Activated naive CD8-positive, alpha-beta T cell (primary cell): ENCODE results near the gene AGK.
A peak's percentile ranks its signal among the peaks of the same experiment; 100 is the strongest.

Source experiments
- H3K27ac Mint-ChIP-seq: one replicate; pipeline ENCODE4 v1.8.0; 2021; ENCODE audit warnings: mixed read lengths
- H3K27me3 Mint-ChIP-seq: one replicate; pipeline ENCODE4 v1.8.0; 2021; ENCODE audit warnings: mixed read lengths
- H3K36me3 Mint-ChIP-seq: one replicate; pipeline ENCODE4 v1.8.0; 2021; ENCODE audit warnings: mixed read lengths
- H3K4me1 Mint-ChIP-seq: one replicate; pipeline ENCODE4 v1.8.0; 2021; ENCODE audit warnings: low read depth, mixed read lengths
- H3K4me3 Mint-ChIP-seq: one replicate; pipeline ENCODE4 v1.8.0; 2021; ENCODE audit warnings: mild to moderate bottlenecking, mixed read lengths
- H3K9me3 Mint-ChIP-seq: one replicate; pipeline ENCODE4 v1.8.0; 2021; ENCODE audit warnings: low read depth, mixed read lengths

Gene AGK

GRCh38 chr7:141551094-141551781 lies at the start of gene AGK:
TSS of gene AGK (plus strand) at chr7:141551410. CDS start at chr7:141555467, 4,057 bp downstream.
- peaks cover 13% of the 10 kb centered on the region for H3K36me3 Mint-ChIP-seq
- no peaks in the 10 kb centered on the region for H3K27me3 Mint-ChIP-seq
- H3K27ac Mint-ChIP-seq = peak within 1 kb of the TSS; percentile 90
- peak within 1 kb of the TSS; percentile 94 for H3K4me3 Mint-ChIP-seq
- H3K4me1 Mint-ChIP-seq = peaks cover 44% of the 10 kb centered on the region
- no peaks in the 10 kb centered on the region for H3K9me3 Mint-ChIP-seq

GRCh38 chr7:141501451-141501850 lies 49.8 kb upstream of the AGK start:
- Mint-ChIP-seq H3K36me3 (no peaks in the 10 kb centered on the region), H3K9me3 (no peaks in the 10 kb centered on the region), H3K4me1 (no peaks in the 10 kb centered on the region), H3K27ac (no peak overlapping the region), H3K27me3 (peaks cover 11% of the 10 kb centered on the region), H3K4me3 (no peak overlapping the region)

GRCh38 chr7:141511316-141511675 lies 39.9 kb upstream of the AGK start:
- H3K36me3 Mint-ChIP-seq = peaks cover 3% of the 10 kb centered on the region
- peaks cover 5% of the 10 kb centered on the region for H3K9me3 Mint-ChIP-seq
- H3K4me3 Mint-ChIP-seq = peak overlapping the region; percentile 80
- H3K4me1 Mint-ChIP-seq = peaks cover 10% of the 10 kb centered on the region
- H3K27me3 Mint-ChIP-seq = peaks cover 41% of the 10 kb centered on the region
- H3K27ac Mint-ChIP-seq = no peak overlapping the region

- H3K4me1 Mint-ChIP-seq = peaks cover 10% of the 10 kb centered on the region
- peaks cover 5% of the 10 kb centered on the region for H3K9me3 Mint-ChIP-seq
- peaks cover 41% of the 10 kb centered on the region for H3K27me3 Mint-ChIP-seq
- H3K27ac Mint-ChIP-seq = no peak overlapping the region
- peaks cover 3% of the 10 kb centered on the region for H3K36me3 Mint-ChIP-seq
- H3K4me3 Mint-ChIP-seq = peak overlapping the region; percentile 80
Observed at GRCh38 chr7:141511676-141512396, 39.4 kb upstream of the AGK start.

- Mint-ChIP-seq H3K27me3 (peaks cover 41% of the 10 kb centered on the region), H3K27ac (no peak overlapping the region), H3K4me1 (peaks cover 10% of the 10 kb centered on the region), H3K36me3 (peaks cover 3% of the 10 kb centered on the region), H3K4me3 (peak overlapping the region; percentile 80), H3K9me3 (peaks cover 5% of the 10 kb centered on the region)
Observed at GRCh38 chr7:141512597-141512996, 38.6 kb upstream of the AGK start.

GRCh38 chr7:141513720-141514119 lies 37.5 kb upstream of the AGK start:
- Mint-ChIP-seq H3K36me3 (peaks cover 3% of the 10 kb centered on the region), H3K4me3 (no peak overlapping the region), H3K4me1 (peaks cover 10% of the 10 kb centered on the region), H3K27ac (no peak overlapping the region), H3K9me3 (peaks cover 5% of the 10 kb centered on the region), H3K27me3 (peaks cover 38% of the 10 kb centered on the region)

- H3K36me3 Mint-ChIP-seq = peaks cover 3% of the 10 kb centered on the region
- peaks cover 8% of the 10 kb centered on the region for H3K4me1 Mint-ChIP-seq
- H3K9me3 Mint-ChIP-seq = peaks cover 5% of the 10 kb centered on the region
- H3K4me3 Mint-ChIP-seq = no peak overlapping the region
- H3K27me3 Mint-ChIP-seq = peaks cover 29% of the 10 kb centered on the region
- H3K27ac Mint-ChIP-seq = no peak overlapping the region
Observed at GRCh38 chr7:141515941-141516340, 35.3 kb upstream of the AGK start.

- Mint-ChIP-seq H3K27ac (no peak overlapping the region), H3K27me3 (peaks cover 14% of the 10 kb centered on the region), H3K9me3 (no peaks in the 10 kb centered on the region), H3K4me1 (no peaks in the 10 kb centered on the region), H3K36me3 (no peaks in the 10 kb centered on the region), H3K4me3 (no peak overlapping the region)
Observed at GRCh38 chr7:141519623-141520022, 31.6 kb upstream of the AGK start.

GRCh38 chr7:141522657-141523342 lies 28.4 kb upstream of the AGK start:
- H3K9me3 Mint-ChIP-seq = no peaks in the 10 kb centered on the region
- H3K4me1 Mint-ChIP-seq = no peaks in the 10 kb centered on the region
- H3K27me3 Mint-ChIP-seq = peaks cover 17% of the 10 kb centered on the region
- no peaks in the 10 kb centered on the region for H3K36me3 Mint-ChIP-seq
- H3K4me3 Mint-ChIP-seq = no peak overlapping the region
- H3K27ac Mint-ChIP-seq = no peak overlapping the region

- H3K27me3 Mint-ChIP-seq = peaks cover 15% of the 10 kb centered on the region
- no peak overlapping the region for H3K27ac Mint-ChIP-seq
- H3K36me3 Mint-ChIP-seq = no peaks in the 10 kb centered on the region
- H3K9me3 Mint-ChIP-seq = no peaks in the 10 kb centered on the region
- H3K4me3 Mint-ChIP-seq = no peak overlapping the region
- no peaks in the 10 kb centered on the region for H3K4me1 Mint-ChIP-seq
Observed at GRCh38 chr7:141525973-141526514, 25.2 kb upstream of the AGK start.

- Mint-ChIP-seq H3K4me3 (no peak overlapping the region), H3K36me3 (no peaks in the 10 kb centered on the region), H3K27me3 (peaks cover 15% of the 10 kb centered on the region), H3K27ac (no peak overlapping the region), H3K4me1 (no peaks in the 10 kb centered on the region), H3K9me3 (no peaks in the 10 kb centered on the region)
Observed at GRCh38 chr7:141527076-141527475, 24.1 kb upstream of the AGK start.

- Mint-ChIP-seq H3K4me1 (peaks cover 2% of the 10 kb centered on the region), H3K4me3 (no peak overlapping the region), H3K27ac (no peak overlapping the region), H3K36me3 (no peaks in the 10 kb centered on the region), H3K9me3 (no peaks in the 10 kb centered on the region), H3K27me3 (peaks cover 17% of the 10 kb centered on the region)
Observed at GRCh38 chr7:141528399-141528798, 22.8 kb upstream of the AGK start.

- no peak overlapping the region for H3K27ac Mint-ChIP-seq
- H3K9me3 Mint-ChIP-seq = no peaks in the 10 kb centered on the region
- no peak overlapping the region for H3K4me3 Mint-ChIP-seq
- peaks cover 16% of the 10 kb centered on the region for H3K27me3 Mint-ChIP-seq
- peaks cover 2% of the 10 kb centered on the region for H3K4me1 Mint-ChIP-seq
- H3K36me3 Mint-ChIP-seq = no peaks in the 10 kb centered on the region
Observed at GRCh38 chr7:141533149-141533949, 17.9 kb upstream of the AGK start.
